T1000 (cell line): ENCODE data around the gene SLITRK4.
A peak's percentile ranks its signal among the peaks of the same experiment; 100 is the strongest.

Experiments used
- DNase-seq: peaks from one replicate; lab custom pipeline; 2025; ENCODE audit warnings: mixed read lengths; lab: John Stamatoyannopoulos, UW

SLITRK4 gene

GRCh38 chrX:143635915-143636314, at the start of gene SLITRK4:
SLITRK4 (minus strand) TSS chrX:143636101; CDS start chrX:143631108, 4,993 bp downstream.
- DNase-seq, result no peak

GRCh38 chrX:143683486-143683885, 47.6 kb upstream of the SLITRK4 start:
- DNase-seq, result no peak

GRCh38 chrX:143674926-143675325, 39.0 kb upstream of the SLITRK4 start:
- no peak for DNase-seq

GRCh38 chrX:143669395-143669794, 33.5 kb upstream of the SLITRK4 start:
- no peak for DNase-seq

- no peak for DNase-seq
Observed at GRCh38 chrX:143664302-143664701, 28.4 kb upstream of the SLITRK4 start.

GRCh38 chrX:143663755-143664154, 27.9 kb upstream of the SLITRK4 start:
- DNase-seq, result no peak

GRCh38 chrX:143661286-143661685, 25.4 kb upstream of the SLITRK4 start:
- DNase-seq, result no peak

- no peak for DNase-seq
Observed at GRCh38 chrX:143648705-143649104, 12.8 kb upstream of the SLITRK4 start.

- DNase-seq, result no peak
Observed at GRCh38 chrX:143642426-143642825, 6.5 kb upstream of the SLITRK4 start.

GRCh38 chrX:143636831-143637230, 930 bp upstream of the SLITRK4 start:
- DNase-seq, result no peak

GRCh38 chrX:143634663-143635455, 1.0 kb downstream of the SLITRK4 start:
- DNase-seq, result peak; percentile 0

GRCh38 chrX:143634309-143634662, 1.6 kb downstream of the SLITRK4 start:
- no peak for DNase-seq

GRCh38 chrX:143633461-143634308, 2.2 kb downstream of the SLITRK4 start:
- peak; percentile 3 for DNase-seq

GRCh38 chrX:143632625-143633410, 3.1 kb downstream of the SLITRK4 start:
- no peak for DNase-seq

GRCh38 chrX:143623657-143624056, 12.2 kb downstream of the SLITRK4 start:
- DNase-seq, result no peak

- DNase-seq, result no peak
Observed at GRCh38 chrX:143621276-143621675, 14.6 kb downstream of the SLITRK4 start.

GRCh38 chrX:143615851-143616250, 20.1 kb downstream of the SLITRK4 start:
- no peak for DNase-seq

- DNase-seq, result no peak
Observed at GRCh38 chrX:143601809-143602208, 34.1 kb downstream of the SLITRK4 start.

- DNase-seq, result no peak
Observed at GRCh38 chrX:143581240-143581639, 54.7 kb downstream of the SLITRK4 start.

- DNase-seq, result no peak
Observed at GRCh38 chrX:143580266-143580665, 55.6 kb downstream of the SLITRK4 start.
